Endothelial cell (in vitro differentiated cells): ENCODE measurements around the gene ATP6V1B1. TPM values are rescaled to one million over a fixed set of nuclear protein-coding genes. Genes with fewer than 3 reads are reported as not detected.

Experiments
- DNase-seq: peaks from one replicate; pipeline ENCODE4 v3.0.0; 2021; ENCODE audit warnings: low spot score
- H3K27ac Mint-ChIP-seq: one replicate; pipeline ENCODE4 v1.8.0; 2021; ENCODE audit warnings: mixed read lengths, inconsistent platforms; ENCODE audit not compliant: unreplicated experiment
- H3K27me3 Mint-ChIP-seq: one replicate; pipeline ENCODE4 v1.8.0; 2021; ENCODE audit warnings: mild to moderate bottlenecking, moderate library complexity, mixed read lengths, inconsistent platforms; ENCODE audit not compliant: unreplicated experiment
- H3K36me3 Mint-ChIP-seq: one replicate; pipeline ENCODE4 v1.8.0; 2021; ENCODE audit warnings: mild to moderate bottlenecking, low read depth, mixed read lengths, inconsistent platforms; ENCODE audit not compliant: unreplicated experiment
- H3K4me1 Mint-ChIP-seq: one replicate; pipeline ENCODE4 v1.8.0; 2021; ENCODE audit warnings: mild to moderate bottlenecking, mixed read lengths, inconsistent platforms; ENCODE audit not compliant: unreplicated experiment
- H3K4me3 Mint-ChIP-seq: one replicate; pipeline ENCODE4 v1.8.0; 2021; ENCODE audit warnings: mild to moderate bottlenecking, mixed read lengths, inconsistent platforms; ENCODE audit not compliant: unreplicated experiment
- H3K9me3 Mint-ChIP-seq: one replicate; pipeline ENCODE4 v1.8.0; 2021; ENCODE audit warnings: mixed read lengths, inconsistent platforms; ENCODE audit not compliant: unreplicated experiment
- CTCF ChIP-seq: fragments of 200-600 bp; sonication (generic); IDR thresholded peaks from one replicate; pipeline ENCODE4 v1.5.0; 2021; ENCODE audit warnings: antibody characterized with exemption; ENCODE audit not compliant: unreplicated experiment
- total RNA-seq: library from RNA; stranded (reverse); fragmentation: NEBNext Ultra II Directional; extraction: Animal tissue kit (Norgen Biotek cat#: 25700); gene quantifications from one replicate; pipeline ENCODE4 v1.2.1, GENCODE V29; 2021; ENCODE audit not compliant: unreplicated experiment

The ATP6V1B1 gene
- total RNA-seq, 1 donor from 2014 or later, result not detected

DNA sequence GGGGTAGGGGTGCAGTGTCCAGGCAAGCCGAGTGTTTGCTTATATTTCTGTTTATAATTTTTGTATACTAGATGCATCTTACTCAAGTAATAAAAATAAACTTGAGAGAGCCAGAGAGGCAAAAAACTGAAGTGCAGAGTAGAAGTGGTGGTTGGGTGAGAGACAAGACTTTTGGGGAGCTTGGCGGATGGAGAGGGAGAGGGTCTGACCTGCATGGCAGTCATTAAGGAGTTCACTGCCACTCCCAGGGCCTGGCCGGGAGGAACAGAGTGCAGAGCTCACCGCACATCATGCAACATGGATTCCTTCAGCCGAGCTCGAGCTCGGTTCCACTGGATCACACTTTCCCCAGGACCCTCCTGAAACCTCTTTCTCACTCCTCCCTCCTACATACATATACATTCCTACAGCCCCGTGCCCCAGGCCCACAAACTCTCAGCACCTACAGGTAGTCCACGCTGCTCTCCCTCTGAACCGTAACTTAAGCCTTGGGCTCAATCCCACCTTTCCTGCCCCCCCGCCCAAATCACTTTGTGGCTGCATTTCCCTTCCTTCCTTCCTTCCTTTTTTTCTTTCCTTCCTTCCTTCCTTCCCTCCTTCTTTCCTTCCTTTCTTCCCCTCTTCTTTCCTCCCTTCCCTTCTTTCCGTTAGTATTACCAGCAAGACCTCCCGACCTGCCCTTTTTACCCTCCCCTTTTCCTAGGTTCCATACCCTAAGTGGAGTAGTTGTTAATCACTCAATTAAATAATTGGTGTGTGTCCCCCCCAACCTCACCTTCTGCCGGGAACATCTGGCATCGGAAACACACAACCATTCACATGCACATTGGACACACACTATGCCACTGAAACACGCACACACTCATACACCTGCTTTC lies 37.1 kb upstream of the ATP6V1B1 start:
- peak overlapping the region; percentile 56 for H3K4me3 Mint-ChIP-seq
- H3K36me3 Mint-ChIP-seq, result peaks cover 8% of the 10 kb centered on the region
- no peak for TF ChIP-seq CTCF
- peaks cover 50% of the 10 kb centered on the region for H3K4me1 Mint-ChIP-seq
- no peak for DNase-seq
- no peaks in the 10 kb centered on the region for H3K9me3 Mint-ChIP-seq
- H3K27ac Mint-ChIP-seq, result peak overlapping the region; percentile 28
- H3K27me3 Mint-ChIP-seq, result peaks cover 65% of the 10 kb centered on the region

DNA sequence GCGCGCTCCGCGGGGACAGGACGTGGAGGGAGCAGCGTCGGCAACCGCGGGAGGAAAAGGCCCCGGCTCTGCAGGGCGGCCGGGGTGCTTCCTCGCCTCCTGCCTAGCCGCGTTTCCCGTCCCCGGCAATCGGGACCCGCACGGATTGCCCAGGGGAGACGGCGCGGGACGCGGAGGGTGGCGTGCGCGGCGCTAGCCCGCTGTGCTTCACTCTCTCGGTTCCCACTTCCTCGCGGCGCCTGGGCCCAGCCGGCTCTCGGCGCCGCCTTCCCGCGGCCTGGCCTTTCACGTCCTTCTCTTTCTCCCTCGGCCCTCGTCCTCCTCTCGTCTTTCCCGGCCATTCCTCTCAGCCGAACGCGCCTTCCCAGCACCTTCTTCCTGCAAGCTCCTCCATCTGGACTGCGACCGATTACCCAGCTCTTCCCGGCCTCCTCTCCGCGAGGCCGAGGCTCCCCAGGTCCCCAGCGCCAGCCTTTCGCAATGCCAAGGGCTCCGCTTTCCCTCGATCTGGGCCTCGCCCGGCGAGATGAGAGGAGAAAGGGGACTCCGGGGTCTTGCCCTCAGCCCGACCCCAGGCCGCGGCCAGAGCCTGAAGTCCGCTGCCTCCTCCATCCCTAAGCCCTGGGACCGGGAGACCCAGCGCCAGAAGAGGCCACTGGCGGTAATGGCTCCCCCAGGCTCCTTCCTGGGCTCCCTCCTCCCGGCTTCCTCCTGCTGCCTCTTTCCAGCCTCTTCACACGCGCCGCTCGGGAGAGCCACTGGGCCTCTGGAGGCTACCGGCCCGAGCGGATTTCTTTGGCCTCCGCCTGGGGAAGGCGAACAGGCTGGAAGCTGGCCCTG lies 34.3 kb upstream of the ATP6V1B1 start:
- Mint-ChIP-seq H3K4me3 (peak overlapping the region; percentile 89), H3K36me3 (peaks cover 6% of the 10 kb centered on the region), H3K9me3 (no peaks in the 10 kb centered on the region), H3K27ac (no peak overlapping the region), H3K27me3 (peaks cover 62% of the 10 kb centered on the region), H3K4me1 (peaks cover 41% of the 10 kb centered on the region)
- DNase-seq, result no peak
- TF ChIP-seq CTCF, result no peak

DNA sequence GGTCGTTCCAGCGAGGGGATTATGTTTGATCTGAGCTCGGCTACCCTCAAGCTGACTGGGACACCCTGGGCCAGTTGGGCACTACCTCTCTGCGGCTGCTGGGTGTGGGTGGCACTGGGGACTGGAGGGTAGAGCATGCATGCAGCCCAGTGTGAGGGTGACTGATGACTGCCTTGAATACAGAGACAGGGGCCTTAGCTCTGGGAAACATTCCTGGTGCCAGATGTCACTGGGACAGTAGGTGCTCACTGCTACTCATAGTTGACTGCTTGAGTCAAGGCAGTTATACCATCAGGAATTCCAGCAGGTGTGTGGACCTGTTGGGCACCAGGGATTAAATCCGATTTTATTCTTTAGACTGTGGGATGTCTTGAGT lies 33.6 kb upstream of the ATP6V1B1 start:
- H3K27ac Mint-ChIP-seq, result no peak overlapping the region
- no peaks in the 10 kb centered on the region for H3K9me3 Mint-ChIP-seq
- H3K4me3 Mint-ChIP-seq, result peak overlapping the region; percentile 89
- peaks cover 42% of the 10 kb centered on the region for H3K4me1 Mint-ChIP-seq
- peaks cover 6% of the 10 kb centered on the region for H3K36me3 Mint-ChIP-seq
- peaks cover 64% of the 10 kb centered on the region for H3K27me3 Mint-ChIP-seq
- DNase-seq, result no peak
- no peak for TF ChIP-seq CTCF

GRCh38 chr2:70902579-70902978 lies 33.1 kb upstream of the ATP6V1B1 start:
- Mint-ChIP-seq H3K27me3 (peaks cover 62% of the 10 kb centered on the region), H3K9me3 (no peaks in the 10 kb centered on the region), H3K36me3 (peaks cover 6% of the 10 kb centered on the region), H3K27ac (no peak overlapping the region), H3K4me3 (no peak overlapping the region), H3K4me1 (peaks cover 42% of the 10 kb centered on the region)
- no peak for TF ChIP-seq CTCF
- no peak for DNase-seq
